GDM1 (cell line): Measurements from ENCODE around the gene DGKB.

Source experiments
- DNase-seq: peaks from one replicate; lab custom pipeline; 2025; lab: John Stamatoyannopoulos, UW

Gene DGKB

GRCh38 chr7:14207138-14207537 lies 695.4 kb downstream of the DGKB start:
- no peak for DNase-seq

DNA sequence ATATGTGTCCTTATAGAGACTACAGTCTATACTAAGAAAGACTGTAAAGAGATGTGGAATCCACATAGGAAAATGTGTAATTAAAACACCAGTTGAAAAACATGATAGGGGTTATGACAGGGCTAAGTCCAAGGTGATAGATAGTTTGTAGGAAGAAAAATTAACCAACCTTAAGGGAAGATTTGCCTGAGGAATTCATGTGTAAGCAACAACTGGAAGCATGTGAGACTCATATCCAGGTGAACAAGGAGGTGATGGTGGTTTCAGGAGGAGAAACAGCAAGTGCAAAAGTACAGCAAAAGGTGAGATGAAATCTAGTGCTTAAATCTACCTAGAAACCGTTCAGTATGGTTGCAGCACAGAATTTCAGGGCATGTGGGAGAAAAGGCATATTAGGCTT lies 696.4 kb downstream of the DGKB start:
- no peak for DNase-seq

- DNase-seq, result no peak
These were observed 701.2 kb downstream of the DGKB start for GRCh38 chr7:14201353-14201752.

- no peak for DNase-seq
These were observed 703.2 kb downstream of the DGKB start for GRCh38 chr7:14199336-14199735.

DNA sequence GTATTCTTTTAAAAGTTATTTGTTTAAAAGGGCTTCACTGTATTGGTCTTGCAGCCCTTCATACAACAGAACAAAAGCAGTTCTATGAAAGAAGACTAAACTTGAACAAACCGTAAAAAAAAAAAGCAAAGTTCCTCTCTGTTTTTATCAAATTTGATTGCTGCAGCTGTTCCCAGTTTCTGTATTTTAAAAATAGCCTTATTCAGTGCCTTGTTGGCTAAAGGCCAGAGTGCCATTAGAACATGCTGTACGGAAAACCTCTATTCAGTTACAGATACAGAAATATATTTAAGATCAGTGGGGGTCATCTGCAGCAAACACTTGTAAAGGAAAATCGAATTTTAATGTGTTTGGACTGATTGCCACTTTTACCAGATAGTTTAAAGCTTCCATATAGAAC lies 705.3 kb downstream of the DGKB start:
- DNase-seq, result no peak

DNA sequence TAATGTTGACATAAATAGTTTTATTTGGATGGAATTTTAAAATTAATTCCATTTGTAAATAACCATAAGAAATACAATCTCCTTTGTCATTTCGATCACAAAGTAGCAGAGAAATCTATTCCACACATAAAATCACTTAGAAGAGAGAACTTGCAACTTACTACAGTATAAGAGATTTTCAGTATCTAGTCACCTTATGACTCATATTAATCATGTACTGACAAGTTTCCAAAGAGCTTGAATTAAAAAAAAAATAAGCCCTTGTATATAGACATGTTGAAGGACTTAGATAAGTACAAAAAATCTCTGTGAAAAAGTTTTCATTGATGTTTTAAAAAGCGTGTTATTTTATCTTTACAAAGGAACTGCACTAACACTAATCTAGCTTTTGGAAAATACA lies 706.0 kb downstream of the DGKB start:
- no peak for DNase-seq

- no peak for DNase-seq
These were observed 706.7 kb downstream of the DGKB start for GRCh38 chr7:14195871-14196270.

DNA sequence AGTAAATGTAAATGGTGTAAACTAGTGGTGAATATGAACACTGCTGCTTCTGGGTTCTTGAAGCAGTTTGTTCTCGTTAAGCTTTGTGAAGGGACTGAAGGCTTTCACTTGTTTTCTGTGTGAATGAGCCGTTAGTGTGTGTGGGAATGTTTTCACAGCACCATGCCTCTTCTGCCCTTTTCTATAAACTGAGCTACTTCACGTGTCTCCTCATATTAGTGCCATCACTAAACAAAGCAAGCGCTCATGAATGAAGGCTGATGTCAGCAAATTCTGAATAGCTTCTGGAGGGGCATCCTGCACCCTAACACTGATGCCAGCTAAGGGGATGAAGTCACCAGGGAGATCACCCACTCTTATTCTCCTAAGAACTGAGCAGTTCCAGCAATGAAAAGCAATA lies 707.5 kb downstream of the DGKB start:
- no peak for DNase-seq

DNA sequence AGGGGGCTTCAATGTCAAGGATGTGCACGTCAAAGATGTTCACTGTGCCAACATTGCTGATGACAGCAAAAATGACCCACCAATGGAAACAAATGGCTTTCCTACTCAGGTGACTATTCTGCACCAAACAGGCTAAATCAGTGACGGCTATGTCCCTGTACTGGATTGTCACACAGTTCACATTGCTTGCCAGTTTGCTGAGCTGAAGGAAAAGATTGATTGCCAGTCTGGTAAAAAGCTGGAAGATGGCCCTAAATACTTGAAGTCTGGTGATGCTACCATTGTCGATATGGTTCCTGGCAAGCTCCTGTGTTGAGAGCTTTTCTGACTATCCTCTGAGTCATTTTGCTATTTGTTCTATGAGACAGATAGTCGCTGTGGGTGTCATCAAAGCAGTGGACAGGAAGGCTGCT lies 710.9 kb downstream of the DGKB start:
- DNase-seq, result no peak

DNA sequence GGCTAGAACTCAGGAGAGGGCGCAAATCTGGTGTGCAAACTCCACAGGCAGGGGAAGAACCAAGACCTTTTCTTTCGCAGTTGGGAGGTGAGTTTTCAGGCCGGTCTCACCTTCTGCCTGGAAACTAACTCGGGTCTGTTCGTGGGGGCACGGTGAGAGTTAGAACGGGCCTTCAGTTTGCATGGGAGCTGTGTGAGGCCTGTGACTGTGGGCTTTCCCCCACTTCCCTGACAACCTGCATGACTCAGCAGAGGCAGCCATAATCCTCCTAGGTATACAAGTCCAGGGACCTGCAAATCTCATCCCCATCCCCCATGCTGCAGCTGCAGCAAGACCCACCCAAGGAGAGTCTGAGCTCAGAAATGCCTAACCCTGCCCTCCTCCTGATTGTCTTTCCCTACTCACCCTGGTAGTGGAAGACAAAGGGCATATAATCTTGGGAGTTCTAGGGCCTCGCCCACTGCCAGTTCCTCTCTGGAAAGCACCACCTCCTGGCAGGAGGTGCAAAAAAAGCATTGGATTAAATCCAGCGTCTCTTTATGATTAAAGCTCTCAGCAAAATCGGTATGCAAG lies 718.2 kb downstream of the DGKB start:
- no peak for DNase-seq

DNA sequence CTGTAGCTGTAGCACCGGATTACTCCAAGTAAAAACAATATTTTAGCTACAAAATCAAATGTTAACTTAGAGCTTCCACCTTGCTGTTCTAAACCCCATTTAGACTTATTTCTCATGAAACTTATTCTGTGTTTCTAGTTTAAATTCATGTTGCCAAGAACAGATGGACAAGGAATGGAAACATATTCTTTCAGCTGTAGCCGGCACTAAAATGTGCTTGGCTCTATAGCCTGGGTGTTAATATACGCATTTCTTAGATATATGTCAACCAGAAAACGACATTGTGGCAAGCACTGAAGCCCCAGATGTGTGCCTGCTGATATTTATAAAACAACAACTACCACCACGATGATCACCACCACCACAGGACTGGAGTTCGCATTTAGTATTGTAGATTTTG lies 722.8 kb downstream of the DGKB start:
- DNase-seq, result no peak

DNA sequence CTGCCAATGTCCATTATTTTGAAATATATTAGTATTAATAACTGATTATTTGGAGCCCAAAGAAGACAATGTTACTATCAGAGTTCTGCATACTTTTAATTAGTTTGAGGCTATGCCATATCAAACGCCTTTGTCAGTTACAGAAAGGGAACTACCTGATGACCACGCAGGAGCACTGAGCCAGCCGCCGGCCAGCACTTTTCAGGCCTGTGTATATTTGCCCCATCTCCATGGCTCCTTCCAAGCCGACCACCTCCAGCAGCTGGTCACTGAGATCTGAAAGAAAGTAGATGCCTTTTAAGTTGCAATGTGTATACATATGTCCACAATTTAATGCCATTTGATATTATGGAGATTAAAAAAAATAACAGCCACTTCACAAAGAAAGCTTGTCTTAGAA lies 724.7 kb downstream of the DGKB start:
- no peak for DNase-seq

- DNase-seq, result no peak
These were observed 731.7 kb downstream of the DGKB start for GRCh38 chr7:14170872-14171271.

- DNase-seq, result no peak
These were observed 744.4 kb downstream of the DGKB start for GRCh38 chr7:14158111-14158510.

- no peak for DNase-seq
These were observed 746.1 kb downstream of the DGKB start for GRCh38 chr7:14156436-14156835.

- no peak for DNase-seq
These were observed 753.6 kb downstream of the DGKB start for GRCh38 chr7:14148974-14149373.

- DNase-seq, result no peak
These were observed 755.0 kb downstream of the DGKB start for GRCh38 chr7:14147532-14147931.

DNA sequence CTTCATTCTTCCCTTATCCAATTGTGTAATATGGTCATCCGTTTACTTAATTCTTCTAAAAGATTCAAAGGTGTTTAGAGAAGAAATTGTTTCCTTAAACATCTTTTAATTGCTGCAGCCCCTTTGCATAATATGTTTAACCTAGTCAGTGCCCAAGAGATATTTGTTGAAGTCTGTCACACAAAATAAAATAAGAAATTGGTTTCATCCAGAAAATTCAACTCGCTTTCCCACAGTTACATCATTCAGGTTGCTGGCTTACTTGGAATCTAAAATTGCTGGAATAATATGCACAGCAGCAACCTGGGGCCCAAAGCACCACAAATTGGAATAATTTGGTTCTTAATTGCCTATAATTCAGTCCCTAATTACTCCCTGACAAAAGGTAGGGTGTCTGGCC lies 758.0 kb downstream of the DGKB start:
- DNase-seq, result no peak

DNA sequence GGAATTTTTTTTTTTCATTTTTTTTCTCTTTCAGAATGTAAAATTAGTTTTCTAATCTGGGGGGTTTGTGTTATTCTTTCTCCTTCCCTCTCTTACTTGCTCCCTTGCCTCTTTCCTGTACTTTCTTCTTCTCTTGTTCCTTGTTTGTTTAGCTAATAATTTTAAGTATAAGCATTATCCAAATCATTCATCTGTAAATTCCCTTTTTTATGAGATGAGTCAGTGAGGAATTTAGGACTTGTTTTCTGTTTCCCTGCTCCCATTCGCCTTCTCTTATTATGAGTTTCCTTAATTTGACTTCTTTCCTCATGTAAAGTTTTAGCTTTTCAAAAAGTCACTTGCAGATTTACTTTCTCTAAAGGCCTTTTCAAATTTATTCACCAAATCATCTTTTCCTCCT lies 758.4 kb downstream of the DGKB start:
- DNase-seq, result no peak

DNA sequence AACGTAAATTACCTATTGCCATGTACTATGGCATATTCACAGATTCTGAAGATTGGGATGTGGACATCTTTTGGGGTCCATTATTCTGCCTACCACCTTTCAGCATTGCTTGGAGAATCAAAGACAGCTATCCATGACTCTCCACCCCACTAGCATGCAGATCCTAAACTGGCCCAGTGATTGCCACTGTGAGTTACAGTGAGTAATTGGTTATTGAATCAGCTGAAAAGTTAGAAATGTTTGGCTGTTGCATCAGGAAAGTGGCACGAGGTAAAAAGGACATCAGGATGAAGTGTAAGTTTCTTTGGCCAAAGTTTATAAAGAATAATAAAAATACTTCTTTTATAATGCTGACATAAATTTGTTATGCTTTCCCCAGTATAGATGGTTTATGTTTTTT lies 764.9 kb downstream of the DGKB start:
- no peak for DNase-seq

GRCh38 chr7:14133752-14134151 lies 768.8 kb downstream of the DGKB start:
- DNase-seq, result no peak

GRCh38 chr7:14125998-14126397 lies 776.6 kb downstream of the DGKB start:
- DNase-seq, result no peak

DNA sequence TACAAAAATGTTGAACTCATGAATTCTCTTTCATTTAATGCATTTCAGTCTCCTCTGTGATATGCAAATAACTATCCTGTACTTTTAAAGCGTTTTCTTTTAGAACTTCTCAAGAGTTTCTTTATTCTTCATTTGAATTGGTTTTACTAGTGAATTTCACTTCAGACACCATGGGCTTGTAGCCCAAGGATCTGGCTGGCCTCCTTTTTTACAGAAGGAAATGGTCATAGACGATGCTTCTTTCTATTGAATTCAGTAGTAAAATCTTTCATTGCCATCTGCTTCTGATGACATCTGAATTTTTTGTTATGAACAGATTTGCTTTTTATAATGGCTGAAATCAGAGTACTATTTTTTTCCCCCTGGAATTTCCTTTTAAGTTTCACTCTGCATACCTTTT lies 777.8 kb downstream of the DGKB start:
- DNase-seq, result no peak

DNA sequence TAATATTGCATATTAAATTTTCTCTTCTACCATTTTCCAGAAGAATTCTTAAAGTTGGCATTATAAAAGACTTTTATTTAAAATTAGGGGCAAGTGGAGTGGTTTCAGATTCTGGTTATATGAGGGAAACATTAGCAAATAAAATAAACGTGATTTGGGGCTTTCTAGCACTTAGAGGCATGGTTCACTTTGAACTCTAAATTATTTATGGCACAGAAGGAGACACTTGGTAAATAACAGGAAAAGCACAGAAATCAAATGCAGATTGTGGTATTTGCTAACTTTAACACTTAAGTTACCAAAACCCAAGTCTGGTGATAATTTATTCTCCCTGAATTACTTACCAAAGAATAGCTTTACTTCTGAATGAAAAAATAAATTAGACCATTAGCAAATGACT lies 778.6 kb downstream of the DGKB start:
- no peak for DNase-seq

- no peak for DNase-seq
These were observed 786.9 kb downstream of the DGKB start for GRCh38 chr7:14115701-14116100.
